ENCODE data around the gene DLG1. TPM values are rescaled to one million over a fixed set of nuclear protein-coding genes. Genes with fewer than 3 reads are reported as not detected.

Gene DLG1
- total and polyA plus RNA-seq, 2 of the 4 experiments (the other 2 are of a cell fraction) = 21.2 to 57.7 TPM

- H2BK5ac ChIP-seq (ENCODE audit: low read depth, low read length, poor library complexity, severe bottlenecking) = no peak overlapping the region
- H2BK15ac ChIP-seq (ENCODE audit: low read depth, low read length) = no peak overlapping the region
- H3K56ac ChIP-seq (ENCODE audit: extremely low read depth, insufficient read depth, low read length) = no peak overlapping the region
- H2AFZ ChIP-seq (replicated peaks; ENCODE audit: low read length, poor library complexity) = no peak overlapping the region
- H3K9me1 ChIP-seq (ENCODE audit: insufficient read depth, low read length) = 0 out of 2 replicates have a peak, but pooled peaks cover under 1% of the 10 kb centered on the region
- ATAC-seq (ENCODE audit: low read depth) (no peak), DNase-seq (no peak)
- no peak overlapping the region for H2AK9ac ChIP-seq (replicated peaks; ENCODE audit: low read depth, low read length, poor library complexity)
- H4K91ac ChIP-seq (ENCODE audit: insufficient read depth, low read depth, low read length) = no peak overlapping the region
- peaks cover 14 to 60% of the 10 kb centered on the region in 2 experiments; a peak in 3 of 4 replicates for H3K79me1 ChIP-seq (ENCODE audit: low read depth in 1 of 2, low read length in 2 of 2)
- peaks cover 17% of the 10 kb centered on the region for H3K36me3 ChIP-seq (ENCODE audit: control insufficient read depth, insufficient read depth, low read length)
- BruUV-seq (replicated peaks) = no TSS peak
- H3K14ac ChIP-seq (replicated peaks; ENCODE audit: low read depth, low read length) = no peak overlapping the region
- no peaks in the 10 kb centered on the region for H3K27me3 ChIP-seq (ENCODE audit: control insufficient read depth, insufficient read depth, low read length)
- no peak overlapping the region for H3K18ac ChIP-seq (ENCODE audit: low read depth, low read length)
- WGBS, 2 experiments (ENCODE audit: extremely low coverage in 2 of 2, insufficient read length in 1 of 2) = 100% methylated on average over 1 of the region's 1 CpG; no CpG with 5 or more reads in 1 of the 2 experiments
- intact Hi-C loops (cut with micrococcal nuclease) = no loop called here
- TF ChIP-seq SMC3 (IDR thresholded peaks at IDR 0.05; ENCODE audit: low read depth, low read length) = no peak
- TF ChIP-seq NFE2L2 (IDR thresholded peaks at IDR 0.05; ENCODE audit: low read depth, low read length) = no peak
- no peak for TF ChIP-seq MXI1 (IDR thresholded peaks at IDR 0.05; ENCODE audit: borderline replicate concordance, low read depth, low read length)
- no peak for TF ChIP-seq RCOR1 (IDR thresholded peaks at IDR 0.05; ENCODE audit: insufficient replicate concordance, low read length)
- no peak overlapping the region for H3K9ac ChIP-seq (ENCODE audit: low read depth, low read length)
- no peak overlapping the region for H2AK5ac ChIP-seq (ENCODE audit: low read depth, low read length)
- H2BK120ac ChIP-seq (ENCODE audit: low read depth, low read length) = no peak overlapping the region
- CTCF ChIA-PET = no interaction called here
- H3K9me3 ChIP-seq (ENCODE audit: control insufficient read depth, insufficient read depth, low read length) = no peaks in the 10 kb centered on the region
- H4K5ac ChIP-seq (ENCODE audit: low read depth, low read length) = no peak overlapping the region
- peaks cover 9% of the 10 kb centered on the region for H4K20me1 ChIP-seq (ENCODE audit: insufficient read depth, low read length)
- H3K4me3 ChIP-seq (ENCODE audit: insufficient read depth, low read depth, low read length) = no peak overlapping the region
- in situ Hi-C loops (cut with MboI; ENCODE audit: low sequenced_read_pairs) = no loop called here
- H2BK20ac ChIP-seq (ENCODE audit: low read depth, low read length) = no peak overlapping the region
- H3K4me1 ChIP-seq (ENCODE audit: control insufficient read depth, insufficient read depth, low read length) = no peaks in the 10 kb centered on the region
- no peak overlapping the region for H4K8ac ChIP-seq (ENCODE audit: low read depth in 2 of 2, low read length in 2 of 2)
- dilution Hi-C loops (cut with HindIII; ENCODE audit: low sequenced_read_pairs, unreplicated experiment) = no loop called here
- no peak overlapping the region for H3K27ac ChIP-seq (ENCODE audit: insufficient read depth, low read length)
- H3K4ac ChIP-seq (ENCODE audit: low read depth, low read length) = no peak overlapping the region
- POLR2A ChIA-PET (ENCODE audit: unreplicated experiment) = no interaction called here
- no peak overlapping the region for H3K23ac ChIP-seq (ENCODE audit: low read depth, low read length)
- no peak overlapping the region for H3K4me2 ChIP-seq (ENCODE audit: low read depth, low read length)
Observed at GRCh38 chr3:197281849-197282248, 16.6 kb downstream of the DLG1 start.

All from IMR-90 (cell line).